H9 (cell line): ENCODE measurements around the gene ERN1. TPM values are rescaled to one million over a fixed set of nuclear protein-coding genes. Genes with fewer than 3 reads are reported as not detected.

Source experiments
- DNase-seq: peaks from one replicate; pipeline ENCODE4 v3.0.0-alpha.2; 2017
- H2AFZ ChIP-seq: one replicate; pipeline ENCODE4 v1.6.1; 2013; ENCODE audit warnings: mild to moderate bottlenecking, low read length, control low read depth, moderate library complexity
- H2AK5ac ChIP-seq: 2 replicates; pipeline ENCODE4 v1.6.1; 2013; ENCODE audit warnings: low read length, control low read depth, mixed read lengths; ENCODE audit not compliant: insufficient read length
- H2BK120ac ChIP-seq: one replicate; pipeline ENCODE4 v1.6.1; 2013; ENCODE audit warnings: low read depth, mild to moderate bottlenecking, low read length, control low read depth, inconsistent platforms; ENCODE audit not compliant: poor library complexity, severe bottlenecking
- H2BK12ac ChIP-seq: 2 replicates; pipeline ENCODE4 v1.6.1; 2013; ENCODE audit warnings: low read length, control low read depth, mixed read lengths, low read depth; ENCODE audit not compliant: insufficient read length
- H2BK15ac ChIP-seq: 2 replicates; pipeline ENCODE4 v1.6.1; 2013; ENCODE audit warnings: low read depth, low read length, control low read depth
- H2BK20ac ChIP-seq: one replicate; pipeline ENCODE4 v1.6.1; 2013; ENCODE audit warnings: low read depth, mild to moderate bottlenecking, low read length, control low read depth, inconsistent platforms; ENCODE audit not compliant: poor library complexity, severe bottlenecking
- H2BK5ac ChIP-seq: 2 replicates; pipeline ENCODE4 v1.6.1; 2013; ENCODE audit warnings: low read length, control low read depth, mixed read lengths; ENCODE audit not compliant: insufficient read length
- H3K14ac ChIP-seq: 2 replicates; pipeline ENCODE4 v1.6.1; 2013; ENCODE audit warnings: low read length, control low read depth; ENCODE audit not compliant: insufficient read depth
- H3K18ac ChIP-seq: 2 replicates; pipeline ENCODE4 v1.6.1; 2013; ENCODE audit warnings: low read depth, mild to moderate bottlenecking, mixed read lengths, low read length, control low read depth; ENCODE audit not compliant: insufficient read length
- H3K23ac ChIP-seq: 2 replicates; pipeline ENCODE4 v1.6.1; 2013; ENCODE audit warnings: low read length, control low read depth, mixed read lengths, low read depth; ENCODE audit not compliant: insufficient read length
- H3K23me2 ChIP-seq: 2 replicates; pipeline ENCODE4 v1.6.1; 2013; ENCODE audit warnings: low read depth, mild to moderate bottlenecking, mixed read lengths, low read length, control low read depth; ENCODE audit not compliant: insufficient read length, poor library complexity, severe bottlenecking
- H3K27ac ChIP-seq: 2 replicates; pipeline ENCODE4 v1.5.1; 2013; ENCODE audit warnings: low read length, control low read depth, mixed read lengths, low read depth; ENCODE audit not compliant: insufficient read length
- H3K27me3 ChIP-seq: 2 replicates; pipeline ENCODE4 v1.6.1; 2013; ENCODE audit warnings: low read length, control low read depth, inconsistent platforms; ENCODE audit not compliant: insufficient read depth
- H3K4ac ChIP-seq: 2 replicates; pipeline ENCODE4 v1.6.1; 2013; ENCODE audit warnings: low read depth, mild to moderate bottlenecking, control low read depth, inconsistent platforms, low read length, moderate library complexity
- H3K4me1 ChIP-seq: 2 replicates; pipeline ENCODE4 v1.6.1; 2013; ENCODE audit warnings: low read length, control low read depth, inconsistent platforms; ENCODE audit not compliant: insufficient read depth
- H3K4me2 ChIP-seq: 2 replicates; pipeline ENCODE4 v1.6.1; 2013; ENCODE audit warnings: low read length, control low read depth, mixed read lengths; ENCODE audit not compliant: insufficient read length, insufficient read depth
- H3K56ac ChIP-seq: 2 replicates; pipeline ENCODE4 v1.6.1; 2013; ENCODE audit warnings: low read depth, mild to moderate bottlenecking, mixed read lengths, low read length, control low read depth; ENCODE audit not compliant: insufficient read length
- H3K79me1 ChIP-seq: 2 replicates; pipeline ENCODE4 v1.6.1; 2013; ENCODE audit warnings: low read depth, mild to moderate bottlenecking, moderate library complexity, low read length, control low read depth, inconsistent platforms; ENCODE audit not compliant: insufficient read depth, poor library complexity, severe bottlenecking
- H3K79me2 ChIP-seq: 2 replicates; pipeline ENCODE4 v1.6.1; 2013; ENCODE audit warnings: low read length, control low read depth, inconsistent platforms; ENCODE audit not compliant: insufficient read depth
- H3K9ac ChIP-seq: 2 replicates; pipeline ENCODE4 v1.6.1; 2013; ENCODE audit warnings: low read length, control low read depth, mixed read lengths; ENCODE audit not compliant: insufficient read length; ENCODE audit errors: extremely low read depth
- H3K9me3 ChIP-seq: one replicate; pipeline ENCODE4 v1.6.1; 2013; ENCODE audit warnings: low read depth, low read length, inconsistent platforms; ENCODE audit not compliant: control insufficient read depth
- H3T11ph ChIP-seq: one replicate; pipeline ENCODE4 v1.6.1; 2013; ENCODE audit warnings: mild to moderate bottlenecking, low read length, control low read depth, inconsistent platforms
- H4K20me1 ChIP-seq: one replicate; pipeline ENCODE4 v1.6.1; 2013; ENCODE audit not compliant: control insufficient read depth, insufficient read length, insufficient read depth
- H4K5ac ChIP-seq: 2 replicates; pipeline ENCODE4 v1.6.1; 2013; ENCODE audit warnings: low read depth, mild to moderate bottlenecking, mixed read lengths, low read length, control low read depth; ENCODE audit not compliant: insufficient read length
- H4K8ac ChIP-seq: replicated peaks from 2 replicates; pipeline ENCODE4 v1.6.1; 2013; ENCODE audit warnings: low read length, control low read depth, mixed read lengths, low read depth; ENCODE audit not compliant: insufficient read length
- H4K91ac ChIP-seq: 2 replicates; pipeline ENCODE4 v1.6.1; 2013; ENCODE audit warnings: low read depth, mild to moderate bottlenecking, moderate library complexity, mixed read lengths, low read length, control low read depth; ENCODE audit not compliant: insufficient read length
- H3K27ac Mint-ChIP-seq, 3 experiments: 2 replicates in 2 of 3; 3 replicates in 1 of 3; pipeline ENCODE4 v1.8.0; 2020 to 2021; ENCODE audit warnings: mixed read lengths in 3 of 3, mild to moderate bottlenecking in 1 of 3, moderate library complexity in 1 of 3
- H3K27me3 Mint-ChIP-seq: 2 replicates; pipeline ENCODE4 v1.8.0; 2021; ENCODE audit warnings: low read depth, mild to moderate bottlenecking, moderate library complexity, mixed read lengths
- H3K36me3 Mint-ChIP-seq, 3 experiments: 2 replicates in 2 of 3; 3 replicates in 1 of 3; pipeline ENCODE4 v1.8.0; 2020 to 2021; ENCODE audit warnings: low read depth in 3 of 3, mixed read lengths in 3 of 3; ENCODE audit not compliant: insufficient read depth in 1 of 3
- H3K4me1 Mint-ChIP-seq, 2 experiments: 2 replicates each; pipeline ENCODE4 v1.8.0; 2020; ENCODE audit warnings: mixed read lengths in 2 of 2
- H3K4me3 Mint-ChIP-seq, 2 experiments: 2 replicates in 1 of 2; 3 replicates in 1 of 2; pipeline ENCODE4 v1.8.0; 2020 to 2021; ENCODE audit warnings: mild to moderate bottlenecking in 2 of 2, mixed read lengths in 2 of 2, moderate library complexity in 1 of 2
- H3K9me3 Mint-ChIP-seq, 2 experiments: 2 replicates in 1 of 2; 3 replicates in 1 of 2; pipeline ENCODE4 v1.8.0; 2020; ENCODE audit warnings: mild to moderate bottlenecking in 2 of 2, mixed read lengths in 2 of 2, moderate library complexity in 1 of 2
- WGBS: extraction: QIAGEN DNeasy Blood & Tissue Kit; methylation state at CpG from one replicate; pipeline ENCODE4 v1.1.7; 2013; ENCODE audit warnings: missing lambda C conversion rate, low lambda C conversion rate, mixed read lengths; ENCODE audit not compliant: insufficient read length; ENCODE audit errors: extremely low coverage; 5-methylcytosine and 5-hydroxymethylcytosine counted together
- total RNA-seq: library from RNA; stranded (reverse); gene quantifications from 2 replicates; pipeline ENCODE4 v1.2.1, GENCODE V29; 2021
- TF ChIP-seq, protein P1 (sequence below): fragments of 200-600 bp; sonication (generic); conservative IDR thresholded peaks from 3 replicates; pipeline ENCODE4 v1.8.0; 2021; ENCODE audit warnings: antibody characterized with exemption, mild to moderate bottlenecking

Gene ERN1
- total RNA-seq, 1 experiment from 2014 or later, result 5.0 TPM

DNA sequence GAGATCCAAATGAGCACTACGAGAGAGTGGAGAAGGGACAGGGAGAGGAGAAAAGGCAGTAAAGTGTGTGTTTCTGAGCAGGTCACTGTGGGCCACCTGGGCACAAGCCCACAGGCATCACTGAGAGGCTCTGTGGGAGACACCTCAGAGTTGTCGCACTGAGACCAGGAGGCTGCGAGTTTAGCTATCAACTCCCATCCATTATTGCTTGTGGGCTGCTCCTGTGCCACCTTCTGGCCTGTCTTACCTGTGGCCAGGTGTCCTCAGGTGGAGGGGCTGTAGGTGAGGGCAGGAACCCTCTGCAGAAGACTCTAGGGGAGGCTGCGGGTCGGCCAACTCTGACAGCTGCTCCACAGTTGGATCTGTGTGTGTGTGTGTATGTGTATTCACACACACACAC lies 134.3 kb downstream of the ERN1 start:
- Histone ChIP-seq H3K18ac (no peak overlapping the region), H2AK5ac (no peak overlapping the region), H3K79me2 (no peaks in the 10 kb centered on the region), H3K9me3 (no peaks in the 10 kb centered on the region), H3T11ph (no peak overlapping the region), H3K9ac (no peak overlapping the region), H3K79me1 (no peaks in the 10 kb centered on the region), H3K4ac (no peak overlapping the region), H2BK15ac (no peak overlapping the region), H4K20me1 (no peaks in the 10 kb centered on the region), H2BK20ac (no peak overlapping the region), H2BK5ac (no peak overlapping the region), H4K5ac (no peak overlapping the region), H3K56ac (no peak overlapping the region), H3K4me1 (0 out of 2 replicates have a peak, but pooled peaks cover 3% of the 10 kb centered on the region), H3K4me2 (no peak overlapping the region), H2AFZ (no peak overlapping the region), H2BK12ac (no peak overlapping the region), H3K27me3 (peaks cover 6% of the 10 kb centered on the region; the same call in 1 of the 2 replicates), H3K23me2 (peaks cover 11% of the 10 kb centered on the region), H4K91ac (no peak overlapping the region), H2BK120ac (no peak overlapping the region), H3K23ac (no peak overlapping the region), H3K27ac (no peak overlapping the region), H4K8ac (no peak overlapping the region), H3K14ac (no peak overlapping the region)
- 0 out of 7 replicates have a peak, but pooled peaks cover 0 to 2% (median 0%) of the 10 kb centered on the region in 3 experiments for H3K36me3 Mint-ChIP-seq
- WGBS, result no CpG with 5 or more reads among the region's 5 CpGs
- peaks cover 3 to 15% of the 10 kb centered on the region in 2 experiments for H3K4me1 Mint-ChIP-seq
- DNase-seq, result peak; percentile 29
- H3K27ac Mint-ChIP-seq, result no peak overlapping the region
- H3K27me3 Mint-ChIP-seq, result peaks cover 78% of the 10 kb centered on the region
- no peaks in the 10 kb centered on the region; a peak in 2 of 5 replicates for H3K9me3 Mint-ChIP-seq
- TF ChIP-seq, protein P1, sequence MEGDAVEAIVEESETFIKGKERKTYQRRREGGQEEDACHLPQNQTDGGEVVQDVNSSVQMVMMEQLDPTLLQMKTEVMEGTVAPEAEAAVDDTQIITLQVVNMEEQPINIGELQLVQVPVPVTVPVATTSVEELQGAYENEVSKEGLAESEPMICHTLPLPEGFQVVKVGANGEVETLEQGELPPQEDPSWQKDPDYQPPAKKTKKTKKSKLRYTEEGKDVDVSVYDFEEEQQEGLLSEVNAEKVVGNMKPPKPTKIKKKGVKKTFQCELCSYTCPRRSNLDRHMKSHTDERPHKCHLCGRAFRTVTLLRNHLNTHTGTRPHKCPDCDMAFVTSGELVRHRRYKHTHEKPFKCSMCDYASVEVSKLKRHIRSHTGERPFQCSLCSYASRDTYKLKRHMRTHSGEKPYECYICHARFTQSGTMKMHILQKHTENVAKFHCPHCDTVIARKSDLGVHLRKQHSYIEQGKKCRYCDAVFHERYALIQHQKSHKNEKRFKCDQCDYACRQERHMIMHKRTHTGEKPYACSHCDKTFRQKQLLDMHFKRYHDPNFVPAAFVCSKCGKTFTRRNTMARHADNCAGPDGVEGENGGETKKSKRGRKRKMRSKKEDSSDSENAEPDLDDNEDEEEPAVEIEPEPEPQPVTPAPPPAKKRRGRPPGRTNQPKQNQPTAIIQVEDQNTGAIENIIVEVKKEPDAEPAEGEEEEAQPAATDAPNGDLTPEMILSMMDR, result no peak
- H3K4me3 Mint-ChIP-seq, result no peak overlapping the region
